22Rv1 (cell line): ENCODE results near the gene CDH16.
"Not testable (repeated sequence)": the region's sequence is repeated elsewhere in the genome, so short reads cannot be mapped to it uniquely, and the experiment has no call there.

Experiments used
- ZFX ChIP-seq: fragments of 450-650 bp; IDR thresholded peaks from 2 replicates; pipeline ENCODE4 v1.6.1; 2017; ENCODE audit warnings: antibody characterized with exemption, borderline replicate concordance
- TF ChIP-seq, protein P1 (sequence below): fragments of 450-650 bp; IDR thresholded peaks from 2 replicates; pipeline ENCODE4 v1.5.1; 2017; ENCODE audit warnings: mild to moderate bottlenecking

DNA sequence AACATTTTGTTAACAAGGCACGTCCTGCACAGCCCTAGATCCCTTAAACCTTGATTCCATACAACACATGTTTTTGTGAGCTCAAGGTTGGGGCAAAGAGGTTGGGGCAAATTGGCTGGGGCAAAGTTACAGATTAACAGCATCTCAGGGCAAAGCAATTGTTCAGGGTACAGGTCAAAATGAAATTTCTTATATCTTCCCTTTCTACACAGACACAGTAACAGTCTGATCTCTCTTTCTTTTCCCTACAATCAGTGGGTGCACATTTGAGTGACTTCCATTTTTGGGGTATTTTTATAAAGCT, 37.4 kb upstream of the CDH16 start:
- TF ChIP-seq, protein P1, sequence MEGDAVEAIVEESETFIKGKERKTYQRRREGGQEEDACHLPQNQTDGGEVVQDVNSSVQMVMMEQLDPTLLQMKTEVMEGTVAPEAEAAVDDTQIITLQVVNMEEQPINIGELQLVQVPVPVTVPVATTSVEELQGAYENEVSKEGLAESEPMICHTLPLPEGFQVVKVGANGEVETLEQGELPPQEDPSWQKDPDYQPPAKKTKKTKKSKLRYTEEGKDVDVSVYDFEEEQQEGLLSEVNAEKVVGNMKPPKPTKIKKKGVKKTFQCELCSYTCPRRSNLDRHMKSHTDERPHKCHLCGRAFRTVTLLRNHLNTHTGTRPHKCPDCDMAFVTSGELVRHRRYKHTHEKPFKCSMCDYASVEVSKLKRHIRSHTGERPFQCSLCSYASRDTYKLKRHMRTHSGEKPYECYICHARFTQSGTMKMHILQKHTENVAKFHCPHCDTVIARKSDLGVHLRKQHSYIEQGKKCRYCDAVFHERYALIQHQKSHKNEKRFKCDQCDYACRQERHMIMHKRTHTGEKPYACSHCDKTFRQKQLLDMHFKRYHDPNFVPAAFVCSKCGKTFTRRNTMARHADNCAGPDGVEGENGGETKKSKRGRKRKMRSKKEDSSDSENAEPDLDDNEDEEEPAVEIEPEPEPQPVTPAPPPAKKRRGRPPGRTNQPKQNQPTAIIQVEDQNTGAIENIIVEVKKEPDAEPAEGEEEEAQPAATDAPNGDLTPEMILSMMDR: not testable (repeated sequence)
- not testable (repeated sequence) for TF ChIP-seq ZFX
